HepG2 (cell line): ENCODE measurements around the gene STAT5A. TPM values are rescaled to one million over a fixed set of nuclear protein-coding genes. Genes with fewer than 3 reads are reported as not detected.

Source experiments
- ARHGAP35 ChIP-seq: sonication (generic); formaldehyde crosslinking; IDR thresholded peaks from 2 replicates; pipeline ENCODE4 v1.9.0; 2022; ENCODE audit warnings: mild to moderate bottlenecking, inconsistent platforms, moderate library complexity, missing genetic modification reagents, borderline replicate concordance
- ASH2L ChIP-seq: fragments of 300-600, 200-600 bp; sonication (generic); IDR thresholded peaks from 2 replicates; pipeline ENCODE4 v1.7.0; 2017; ENCODE audit warnings: low read depth, mild to moderate bottlenecking, moderate library complexity, mixed read lengths, low read length; ENCODE audit not compliant: insufficient read length
- ETV6 ChIP-seq: sonication (generic); formaldehyde crosslinking; conservative IDR thresholded peaks from 2 replicates; pipeline ENCODE4 v1.4.0; 2020; ENCODE audit warnings: missing genetic modification reagents
- FOSL1 ChIP-seq: sonication (generic); formaldehyde crosslinking; IDR thresholded peaks from 2 replicates; pipeline ENCODE4 v1.9.0; 2021; ENCODE audit warnings: missing genetic modification reagents, borderline replicate concordance
- FOXM1 ChIP-seq: sonication (generic); formaldehyde crosslinking; IDR thresholded peaks from 2 replicates; pipeline ENCODE4 v1.5.0; 2020; ENCODE audit warnings: missing genetic modification reagents
- HDAC1 ChIP-seq: sonication (generic); formaldehyde crosslinking; IDR thresholded peaks from 2 replicates; pipeline ENCODE4 v1.5.1; 2020; ENCODE audit warnings: mild to moderate bottlenecking, missing genetic modification reagents
- JUNB ChIP-seq: sonication (generic); formaldehyde crosslinking; IDR thresholded peaks from 2 replicates; pipeline ENCODE4 v1.8.0; 2022; ENCODE audit warnings: missing genetic modification reagents, mild to moderate bottlenecking, borderline replicate concordance
- MLX ChIP-seq: IDR thresholded peaks from 2 replicates; pipeline ENCODE4 v1.6.1; 2016
- NR3C1 ChIP-seq: sonication (generic); formaldehyde crosslinking; IDR thresholded peaks from 2 replicates; pipeline ENCODE4 v1.4.0; 2020; ENCODE audit warnings: missing genetic modification reagents
- SOX13 ChIP-seq, 3 experiments: fragments of 450-650 bp in 1 of 3; sonication (generic) in 1 of 3; formaldehyde crosslinking in 1 of 3; IDR thresholded peaks in 2 of 3; conservative IDR thresholded peaks in 1 of 3; 2 replicates each; pipeline versions ENCODE4 v1.5.0 to v1.6.1; 2016 to 2020; ENCODE audit warnings: antibody characterized with exemption in 1 of 3, mild to moderate bottlenecking in 1 of 3, missing compliant biosample characterization in 1 of 3, missing genetic modification reagents in 1 of 3, moderate library complexity in 1 of 3
- ZBTB2 ChIP-seq: sonication (generic); formaldehyde crosslinking; IDR thresholded peaks from 2 replicates; pipeline ENCODE4 v1.8.0; 2022; ENCODE audit warnings: low read depth, missing genetic modification reagents
- ZNF281 ChIP-seq: sonication (generic); formaldehyde crosslinking; IDR thresholded peaks from 2 replicates; pipeline ENCODE4 v1.4.0; 2020; ENCODE audit warnings: missing genetic modification reagents, borderline replicate concordance
- ZNF350 ChIP-seq: sonication (generic); formaldehyde crosslinking; IDR thresholded peaks from 2 replicates; pipeline ENCODE4 v1.4.0; 2020; ENCODE audit warnings: mild to moderate bottlenecking, low read depth, missing genetic modification reagents, borderline replicate concordance
- ZNF652 ChIP-seq: IDR thresholded peaks from 2 replicates; pipeline ENCODE4 v1.6.1; 2016; ENCODE audit warnings: low read depth, borderline replicate concordance
- ZNF784 ChIP-seq: sonication (generic); formaldehyde crosslinking; IDR thresholded peaks from 2 replicates; pipeline ENCODE4 v1.5.1; 2020; ENCODE audit warnings: missing genetic modification reagents, mild to moderate bottlenecking, borderline replicate concordance
- ZNF83 ChIP-seq: sonication (generic); formaldehyde crosslinking; IDR thresholded peaks from 2 replicates; pipeline ENCODE4 v1.4.0; 2020; ENCODE audit warnings: missing genetic modification reagents, mild to moderate bottlenecking, borderline replicate concordance
- polyA plus RNA-seq, 8 experiments: library from polyadenylated mRNA; depleted of rRNA in 3 of 8; stranded (reverse) in 7 of 8; unstranded in 1 of 8; fragments of >200 nt; fragmentation: Illumina TruSeq in 4 of 8; extraction: Trizol in 4 of 8; gene quantifications; 2 replicates each; pipeline versions ENCODE4 v1.2.1 to v1.2.3, GENCODE V29; 2011 to 2016; ENCODE audit warnings: low read depth in 4 of 8, missing spikeins in 1 of 8, mixed read lengths in 1 of 8; ENCODE audit not compliant: insufficient read depth in 1 of 8
- total RNA-seq, 5 experiments: library from RNA; depleted of rRNA; stranded (reverse); fragments of >200 nt; fragmentation: Illumina TruSeq; extraction: Trizol; gene quantifications; 2 replicates each; pipeline ENCODE4 v1.2.3, GENCODE V29; 2016; ENCODE audit warnings: low read depth in 1 of 5
- TF ChIP-seq, protein P1 (sequence below), 2 experiments: IDR thresholded peaks; 2 replicates each; pipeline ENCODE4 v1.6.1; 2011 to 2012; ENCODE audit warnings: low read length in 2 of 2, borderline replicate concordance in 1 of 2, low read depth in 1 of 2, mild to moderate bottlenecking in 1 of 2, moderate library complexity in 1 of 2

Gene STAT5A
- total and polyA plus RNA-seq, 2 of the 13 experiments (the other 11 are each of a cell fraction or from before 2014, with no cell fraction given), result 1.4 to 4.1 TPM

- peak; percentile 20; the same call in 1 of the 2 replicates for TF ChIP-seq ZNF281 (CRISPR knock-in tag)
- peak; percentile 49; the same call in 1 of the 2 replicates for TF ChIP-seq ZNF350 (CRISPR knock-in tag)
- TF ChIP-seq SOX13 (IDR thresholded peaks at IDR 0.05), result no peak
- peak in 1 of 2 experiments; percentile 45; a peak in 2 of 4 replicates for TF ChIP-seq SOX13 (CRISPR knock-in tag; conservative IDR thresholded peaks at IDR 0.05 in 1 of 2, IDR thresholded peaks at IDR 0.05 in 1 of 2)
- TF ChIP-seq, protein P1, sequence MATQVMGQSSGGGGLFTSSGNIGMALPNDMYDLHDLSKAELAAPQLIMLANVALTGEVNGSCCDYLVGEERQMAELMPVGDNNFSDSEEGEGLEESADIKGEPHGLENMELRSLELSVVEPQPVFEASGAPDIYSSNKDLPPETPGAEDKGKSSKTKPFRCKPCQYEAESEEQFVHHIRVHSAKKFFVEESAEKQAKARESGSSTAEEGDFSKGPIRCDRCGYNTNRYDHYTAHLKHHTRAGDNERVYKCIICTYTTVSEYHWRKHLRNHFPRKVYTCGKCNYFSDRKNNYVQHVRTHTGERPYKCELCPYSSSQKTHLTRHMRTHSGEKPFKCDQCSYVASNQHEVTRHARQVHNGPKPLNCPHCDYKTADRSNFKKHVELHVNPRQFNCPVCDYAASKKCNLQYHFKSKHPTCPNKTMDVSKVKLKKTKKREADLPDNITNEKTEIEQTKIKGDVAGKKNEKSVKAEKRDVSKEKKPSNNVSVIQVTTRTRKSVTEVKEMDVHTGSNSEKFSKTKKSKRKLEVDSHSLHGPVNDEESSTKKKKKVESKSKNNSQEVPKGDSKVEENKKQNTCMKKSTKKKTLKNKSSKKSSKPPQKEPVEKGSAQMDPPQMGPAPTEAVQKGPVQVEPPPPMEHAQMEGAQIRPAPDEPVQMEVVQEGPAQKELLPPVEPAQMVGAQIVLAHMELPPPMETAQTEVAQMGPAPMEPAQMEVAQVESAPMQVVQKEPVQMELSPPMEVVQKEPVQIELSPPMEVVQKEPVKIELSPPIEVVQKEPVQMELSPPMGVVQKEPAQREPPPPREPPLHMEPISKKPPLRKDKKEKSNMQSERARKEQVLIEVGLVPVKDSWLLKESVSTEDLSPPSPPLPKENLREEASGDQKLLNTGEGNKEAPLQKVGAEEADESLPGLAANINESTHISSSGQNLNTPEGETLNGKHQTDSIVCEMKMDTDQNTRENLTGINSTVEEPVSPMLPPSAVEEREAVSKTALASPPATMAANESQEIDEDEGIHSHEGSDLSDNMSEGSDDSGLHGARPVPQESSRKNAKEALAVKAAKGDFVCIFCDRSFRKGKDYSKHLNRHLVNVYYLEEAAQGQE (IDR thresholded peaks at IDR 0.05; ENCODE audit: borderline replicate concordance in 1 of 2, low read depth in 1 of 2, low read length in 2 of 2), result peak in 1 of 2 experiments; percentile 6; a peak in 1 of 4 replicates
- no peak; the same call in 1 of the 2 replicates for TF ChIP-seq ZNF83 (CRISPR knock-in tag)
- 0 out of 2 replicates have a peak, but pooled peaks have one; percentile 8 for TF ChIP-seq FOXM1 (CRISPR knock-in tag)
- peak; percentile 64; the same call in 1 of the 2 replicates for TF ChIP-seq ZBTB2 (CRISPR knock-in tag)
- TF ChIP-seq MLX (CRISPR knock-in tag), result no peak; the same call in 1 of the 2 replicates
- no peak for TF ChIP-seq JUNB
- TF ChIP-seq ASH2L, result peak; percentile 76
- peak; percentile 94 for TF ChIP-seq HDAC1 (CRISPR knock-in tag)
- no peak for TF ChIP-seq ETV6 (CRISPR knock-in tag)
- no peak for TF ChIP-seq ZNF652
- TF ChIP-seq NR3C1 (CRISPR knock-in tag), result no peak
- no peak for TF ChIP-seq ZNF784
- peak; percentile 94 for TF ChIP-seq ARHGAP35 (CRISPR knock-in tag)
- TF ChIP-seq FOSL1 (CRISPR knock-in tag), result no peak
These were observed 24.2 kb downstream of the STAT5A start (continued) for GRCh38 chr17:42312285-42313130.
